ENCODE results near the gene C16orf78. TPM values are rescaled to one million over a fixed set of nuclear protein-coding genes. Genes with fewer than 3 reads are reported as not detected.

Gene C16orf78
- total and polyA plus RNA-seq, 4 experiments from 2014 or later, result not detected

- Histone ChIP-seq H3K4me3 (ENCODE audit: low read length in 2 of 2) (no peak overlapping the region), H3K27me3 (ENCODE audit: insufficient read depth, low read length) (no peaks in the 10 kb centered on the region), H3K4me1 (ENCODE audit: insufficient read depth, low read length) (no peaks in the 10 kb centered on the region), H3K9me3 (ENCODE audit: control insufficient read depth in 1 of 2, low read length in 2 of 2) (no peaks in the 10 kb centered on the region), H3K36me3 (ENCODE audit: insufficient read depth, low read length) (no peaks in the 10 kb centered on the region), H3K27ac (ENCODE audit: low read depth, low read length) (no peak overlapping the region)
- H3K4me1 Mint-ChIP-seq, result peaks cover 0 to 4% (median 3%) of the 10 kb centered on the region in 4 donors
- CTCF ChIA-PET (ENCODE audit: partially characterized antibody), result interaction anchor here (1.1 to 2.0 kb wide), 3 partner anchors 9 to 185 kb away, joined by 3 to 5 read pairs (median 4); no protein-coding TSS in a partner anchor
- no peaks in the 10 kb centered on the region for H3K36me3 Mint-ChIP-seq
- peaks cover 0 to 1% of the 10 kb centered on the region in 2 donors for H3K27me3 Mint-ChIP-seq
- H3K4me3 Mint-ChIP-seq, result no peak overlapping the region
- H3K27ac Mint-ChIP-seq, result no peak overlapping the region
- no peaks in the 10 kb centered on the region for H3K9me3 Mint-ChIP-seq
- DNase-seq, result no peak
- POLR2A ChIA-PET (ENCODE audit: partially characterized antibody), result no interaction called here
- intact Hi-C loops (cut with micrococcal nuclease), result no loop called here
Observed at GRCh38 chr16:49411121-49411970, 37.7 kb downstream of the C16orf78 start.

- Mint-ChIP-seq H3K9me3 (no peaks in the 10 kb centered on the region), H3K27ac (no peak overlapping the region), H3K4me3 (no peak overlapping the region), H3K27me3 (peaks cover 0 to 1% of the 10 kb centered on the region in 2 donors), H3K4me1 (no peaks in the 10 kb centered on the region), H3K36me3 (no peaks in the 10 kb centered on the region)
- Histone ChIP-seq H3K4me1 (ENCODE audit: insufficient read depth, low read length) (no peaks in the 10 kb centered on the region), H3K27me3 (ENCODE audit: insufficient read depth, low read length) (no peaks in the 10 kb centered on the region), H3K27ac (ENCODE audit: low read depth, low read length) (no peak overlapping the region), H3K36me3 (ENCODE audit: insufficient read depth, low read length) (no peaks in the 10 kb centered on the region), H3K4me3 (ENCODE audit: low read length in 2 of 2) (no peak overlapping the region), H3K9me3 (ENCODE audit: control insufficient read depth in 1 of 2, low read length in 2 of 2) (no peaks in the 10 kb centered on the region)
- no peak for DNase-seq
- CTCF ChIA-PET (ENCODE audit: partially characterized antibody), result no interaction called here
- intact Hi-C loops (cut with micrococcal nuclease), result no loop called here
- POLR2A ChIA-PET (ENCODE audit: partially characterized antibody), result no interaction called here
Observed at GRCh38 chr16:49414671-49415070, 41.1 kb downstream of the C16orf78 start.

DNA sequence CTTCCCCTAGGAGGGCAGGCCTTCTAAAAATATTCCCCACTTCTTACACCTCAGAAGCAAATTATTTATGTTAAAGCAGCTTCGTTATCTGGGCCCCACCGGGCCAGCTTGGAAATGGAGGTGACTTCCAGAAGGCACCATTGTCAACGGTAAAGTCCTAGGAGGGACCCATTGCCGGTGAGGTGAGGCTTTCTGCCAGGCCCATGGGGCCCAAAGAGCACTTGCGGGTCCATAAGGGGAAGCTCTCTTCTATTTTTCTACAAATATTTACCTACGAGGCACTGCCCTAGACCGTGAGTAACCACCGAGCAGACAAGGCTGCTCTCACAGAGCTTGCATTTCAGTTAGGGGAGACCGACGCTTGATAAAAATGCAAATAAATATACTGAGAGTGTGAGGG, 41.5 kb downstream of the C16orf78 start:
- H3K27ac Mint-ChIP-seq, result no peak overlapping the region
- Histone ChIP-seq H3K9me3 (ENCODE audit: control insufficient read depth in 1 of 2, low read length in 2 of 2) (no peaks in the 10 kb centered on the region), H3K27me3 (ENCODE audit: insufficient read depth, low read length) (no peaks in the 10 kb centered on the region), H3K4me3 (ENCODE audit: low read length in 2 of 2) (no peak overlapping the region), H3K4me1 (ENCODE audit: insufficient read depth, low read length) (no peaks in the 10 kb centered on the region), H3K27ac (ENCODE audit: low read depth, low read length) (no peak overlapping the region), H3K36me3 (ENCODE audit: insufficient read depth, low read length) (no peaks in the 10 kb centered on the region)
- H3K4me3 Mint-ChIP-seq, result no peak overlapping the region
- H3K36me3 Mint-ChIP-seq, result no peaks in the 10 kb centered on the region
- no peaks in the 10 kb centered on the region for H3K4me1 Mint-ChIP-seq
- peaks cover 0 to 1% of the 10 kb centered on the region in 2 donors for H3K27me3 Mint-ChIP-seq
- DNase-seq, result no peak
- intact Hi-C loops (cut with micrococcal nuclease), result no loop called here
- ChIA-PET CTCF (ENCODE audit: partially characterized antibody) (no interaction called here), POLR2A (ENCODE audit: partially characterized antibody) (no interaction called here)
- H3K9me3 Mint-ChIP-seq, result no peaks in the 10 kb centered on the region

DNA sequence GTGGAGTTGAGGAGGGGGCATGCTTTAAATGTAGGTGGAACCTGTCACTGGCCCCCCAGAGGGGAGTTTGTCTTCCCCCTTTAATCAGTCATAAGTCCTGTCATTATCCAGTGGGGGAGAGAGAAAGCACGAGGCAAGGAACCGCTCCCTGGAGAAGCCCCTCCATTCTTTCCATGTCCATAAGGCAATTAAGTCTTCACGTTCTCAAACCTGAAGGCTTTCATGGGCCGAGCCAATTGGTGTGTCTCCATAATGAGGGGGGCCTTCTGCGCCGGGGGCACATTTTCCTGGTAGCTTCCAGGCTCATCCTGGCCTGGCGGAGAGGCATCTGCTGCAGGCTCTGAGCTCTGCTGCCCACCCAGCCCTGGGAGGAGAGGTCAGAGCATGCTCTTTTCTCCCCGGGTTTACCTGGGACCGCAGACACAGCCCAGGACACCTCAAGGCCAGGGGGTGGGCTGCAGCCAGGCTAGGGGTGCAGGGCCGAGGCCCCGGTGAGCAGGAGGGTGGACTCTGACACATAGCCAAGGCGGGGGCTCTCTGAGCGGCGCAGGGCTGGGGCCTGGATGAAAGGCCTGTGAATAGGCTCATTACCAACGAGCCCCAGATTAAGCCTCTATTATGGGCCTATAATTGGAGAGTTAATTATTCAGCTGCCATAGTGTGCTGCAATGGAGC, 42.5 kb downstream of the C16orf78 start:
- Mint-ChIP-seq H3K9me3 (no peaks in the 10 kb centered on the region), H3K27me3 (peaks cover 0 to 1% of the 10 kb centered on the region in 2 donors), H3K27ac (no peak overlapping the region), H3K4me3 (no peak overlapping the region), H3K4me1 (no peaks in the 10 kb centered on the region), H3K36me3 (no peaks in the 10 kb centered on the region)
- no peak for DNase-seq
- Histone ChIP-seq H3K9me3 (ENCODE audit: control insufficient read depth in 1 of 2, low read length in 2 of 2) (no peaks in the 10 kb centered on the region), H3K4me3 (ENCODE audit: low read length in 2 of 2) (no peak overlapping the region), H3K36me3 (ENCODE audit: insufficient read depth, low read length) (no peaks in the 10 kb centered on the region), H3K4me1 (ENCODE audit: insufficient read depth, low read length) (no peaks in the 10 kb centered on the region), H3K27me3 (ENCODE audit: insufficient read depth, low read length) (no peaks in the 10 kb centered on the region), H3K27ac (ENCODE audit: low read depth, low read length) (no peak overlapping the region)
- CTCF ChIA-PET (ENCODE audit: partially characterized antibody), result no interaction called here
- POLR2A ChIA-PET (ENCODE audit: partially characterized antibody), result no interaction called here
- intact Hi-C loops (cut with micrococcal nuclease), result no loop called here

DNA sequence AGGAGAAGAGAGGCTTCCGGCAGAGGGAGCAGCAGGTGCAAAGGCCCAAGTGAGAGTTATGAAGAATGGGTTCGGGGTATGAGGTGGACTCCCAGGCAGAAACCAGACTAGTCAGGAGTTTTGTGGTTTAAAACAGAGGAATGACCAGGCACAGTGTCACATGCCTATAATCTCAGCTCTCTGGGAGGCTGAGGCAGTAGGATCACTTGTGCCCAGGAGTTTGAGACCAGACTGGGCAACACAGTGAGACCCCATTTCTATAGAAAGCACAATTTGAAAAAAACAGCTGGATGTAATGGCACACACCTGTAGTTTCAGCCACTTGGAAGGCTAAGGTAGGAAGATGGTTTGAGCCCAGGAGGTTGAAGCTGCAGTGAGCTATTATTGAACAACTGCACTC, 43.8 kb downstream of the C16orf78 start:
- POLR2A ChIA-PET (ENCODE audit: partially characterized antibody), result no interaction called here
- peaks cover 0 to 1% of the 10 kb centered on the region in 2 donors for H3K27me3 Mint-ChIP-seq

GRCh38 chr16:49419006-49419405, 45.4 kb downstream of the C16orf78 start:
- POLR2A ChIA-PET (ENCODE audit: partially characterized antibody), result no interaction called here
- H3K4me3 ChIP-seq (ENCODE audit: low read length in 2 of 2), result no peak overlapping the region
- no peak for DNase-seq

More for the DNA sequence above, 43.8 kb downstream of the C16orf78 start:
- peak overlapping the region in 1 of 7 donors; percentile 72 for H3K27ac Mint-ChIP-seq
- Histone ChIP-seq H3K27ac (ENCODE audit: low read depth, low read length) (no peak overlapping the region), H3K9me3 (ENCODE audit: control insufficient read depth in 1 of 2, low read length in 2 of 2) (no peaks in the 10 kb centered on the region), H3K27me3 (ENCODE audit: insufficient read depth, low read length) (no peaks in the 10 kb centered on the region), H3K4me1 (ENCODE audit: insufficient read depth, low read length) (no peaks in the 10 kb centered on the region), H3K36me3 (ENCODE audit: insufficient read depth, low read length) (no peaks in the 10 kb centered on the region), H3K4me3 (ENCODE audit: low read length in 2 of 2) (no peak overlapping the region)
- CTCF ChIA-PET (ENCODE audit: partially characterized antibody), result interaction anchor here (1.3 kb wide), 1 partner anchor 176 kb away, joined by 3 read pairs; no protein-coding TSS in a partner anchor
- no peak overlapping the region for H3K4me3 Mint-ChIP-seq
- no peaks in the 10 kb centered on the region for H3K36me3 Mint-ChIP-seq
- no peaks in the 10 kb centered on the region for H3K9me3 Mint-ChIP-seq
- DNase-seq, result no peak
- no peaks in the 10 kb centered on the region for H3K4me1 Mint-ChIP-seq
- intact Hi-C loops (cut with micrococcal nuclease), result no loop called here

GRCh38 chr16:49419862-49420261, 46.3 kb downstream of the C16orf78 start:
- POLR2A ChIA-PET (ENCODE audit: partially characterized antibody), result no interaction called here
- Histone ChIP-seq H3K4me1 (ENCODE audit: insufficient read depth, low read length) (no peaks in the 10 kb centered on the region), H3K36me3 (ENCODE audit: insufficient read depth, low read length) (no peaks in the 10 kb centered on the region), H3K9me3 (ENCODE audit: control insufficient read depth in 1 of 2, low read length in 2 of 2) (no peaks in the 10 kb centered on the region), H3K27me3 (ENCODE audit: insufficient read depth, low read length) (no peaks in the 10 kb centered on the region), H3K4me3 (ENCODE audit: low read length in 2 of 2) (no peak overlapping the region), H3K27ac (ENCODE audit: low read depth, low read length) (no peak overlapping the region)
- no peaks in the 10 kb centered on the region for H3K4me1 Mint-ChIP-seq
- no peaks in the 10 kb centered on the region for H3K36me3 Mint-ChIP-seq
- H3K9me3 Mint-ChIP-seq, result peaks cover 0 to 5% (median 0%) of the 10 kb centered on the region in 8 donors
- intact Hi-C loops (cut with micrococcal nuclease), result no loop called here
- no peak for DNase-seq
- no peak overlapping the region for H3K27ac Mint-ChIP-seq
- CTCF ChIA-PET (ENCODE audit: partially characterized antibody), result no interaction called here
- no peak overlapping the region for H3K4me3 Mint-ChIP-seq
- peaks cover 0 to 1% of the 10 kb centered on the region in 2 donors for H3K27me3 Mint-ChIP-seq

More at GRCh38 chr16:49419006-49419405, 45.4 kb downstream of the C16orf78 start:
- Histone ChIP-seq H3K27ac (ENCODE audit: low read depth, low read length) (no peak overlapping the region), H3K9me3 (ENCODE audit: control insufficient read depth in 1 of 2, low read length in 2 of 2) (no peaks in the 10 kb centered on the region), H3K4me1 (ENCODE audit: insufficient read depth, low read length) (no peaks in the 10 kb centered on the region), H3K27me3 (ENCODE audit: insufficient read depth, low read length) (no peaks in the 10 kb centered on the region), H3K36me3 (ENCODE audit: insufficient read depth, low read length) (no peaks in the 10 kb centered on the region)
- no peaks in the 10 kb centered on the region for H3K36me3 Mint-ChIP-seq
- intact Hi-C loops (cut with micrococcal nuclease), result no loop called here
- CTCF ChIA-PET (ENCODE audit: partially characterized antibody), result no interaction called here
- H3K4me3 Mint-ChIP-seq, result no peak overlapping the region
- H3K4me1 Mint-ChIP-seq, result no peaks in the 10 kb centered on the region
- no peak overlapping the region for H3K27ac Mint-ChIP-seq
- peaks cover 0 to 5% (median 0%) of the 10 kb centered on the region in 8 donors for H3K9me3 Mint-ChIP-seq
- peaks cover 0 to 1% of the 10 kb centered on the region in 2 donors for H3K27me3 Mint-ChIP-seq

All from CD4-positive, alpha-beta memory T cell (primary cell).